ENCODE results near the gene SVEP1. TPM values are rescaled to one million over a fixed set of nuclear protein-coding genes. Genes with fewer than 3 reads are reported as not detected.

SVEP1 gene
- 13.3 and 14.6 TPM in 2 replicates for total RNA-seq
- polyA plus RNA-seq: 4.7 and 5.3 TPM in 2 replicates

DNA sequence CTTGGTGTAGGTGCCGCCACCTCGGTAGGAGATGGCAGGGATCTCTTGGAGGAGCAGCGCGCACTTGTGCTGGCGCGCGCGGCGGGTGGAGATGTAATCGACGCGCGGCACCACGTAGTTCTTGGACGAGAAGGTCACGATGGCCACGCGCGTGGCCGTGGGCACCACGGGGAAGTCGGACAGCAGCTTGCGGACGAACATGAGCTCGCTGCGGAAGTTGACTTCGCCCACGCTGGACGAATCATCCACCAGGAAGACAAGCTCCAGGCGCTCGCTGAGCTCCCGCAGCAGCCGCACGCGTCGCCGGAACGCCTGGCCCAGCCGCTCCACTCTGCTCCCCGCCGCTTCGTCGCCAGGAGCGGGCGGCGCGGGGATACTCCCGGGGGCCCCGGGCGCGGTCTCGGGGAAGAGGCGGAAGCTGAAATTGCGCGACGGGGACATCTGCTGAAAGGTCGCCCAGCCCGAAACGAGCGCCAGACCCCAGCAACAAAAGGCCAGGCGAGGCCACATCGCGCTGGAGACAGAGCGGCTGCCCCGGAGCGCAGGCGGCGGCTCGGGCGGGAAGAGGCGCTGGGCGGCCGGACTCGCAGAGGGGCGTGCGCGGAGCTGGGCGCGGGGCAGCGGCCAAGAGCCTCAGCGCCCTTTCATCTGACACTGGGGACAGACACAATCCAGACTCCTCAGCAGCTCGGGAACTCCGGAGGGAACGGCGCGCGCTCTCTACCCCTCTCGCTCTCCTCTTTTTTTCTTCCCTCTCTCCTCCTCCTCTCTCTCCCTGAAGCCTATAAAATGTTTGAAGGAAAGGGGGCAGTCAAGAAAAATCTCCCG, at the start of gene SVEP1:
Gene SVEP1 (minus strand): TSS at position 708 of the 828 bp plus-strand sequence. CDS start 198 bp downstream, at position 510.
- H4K20me1 ChIP-seq (ENCODE audit: insufficient read depth, poor library complexity, severe bottlenecking): no peaks in the 10 kb centered on the region
- under 1% methylated on average over 69 of the region's 89 CpGs for WGBS (ENCODE audit: low lambda C conversion rate, missing lambda C conversion rate)
- H2AFZ ChIP-seq: peak within 1 kb of the TSS; percentile 82

DNA sequence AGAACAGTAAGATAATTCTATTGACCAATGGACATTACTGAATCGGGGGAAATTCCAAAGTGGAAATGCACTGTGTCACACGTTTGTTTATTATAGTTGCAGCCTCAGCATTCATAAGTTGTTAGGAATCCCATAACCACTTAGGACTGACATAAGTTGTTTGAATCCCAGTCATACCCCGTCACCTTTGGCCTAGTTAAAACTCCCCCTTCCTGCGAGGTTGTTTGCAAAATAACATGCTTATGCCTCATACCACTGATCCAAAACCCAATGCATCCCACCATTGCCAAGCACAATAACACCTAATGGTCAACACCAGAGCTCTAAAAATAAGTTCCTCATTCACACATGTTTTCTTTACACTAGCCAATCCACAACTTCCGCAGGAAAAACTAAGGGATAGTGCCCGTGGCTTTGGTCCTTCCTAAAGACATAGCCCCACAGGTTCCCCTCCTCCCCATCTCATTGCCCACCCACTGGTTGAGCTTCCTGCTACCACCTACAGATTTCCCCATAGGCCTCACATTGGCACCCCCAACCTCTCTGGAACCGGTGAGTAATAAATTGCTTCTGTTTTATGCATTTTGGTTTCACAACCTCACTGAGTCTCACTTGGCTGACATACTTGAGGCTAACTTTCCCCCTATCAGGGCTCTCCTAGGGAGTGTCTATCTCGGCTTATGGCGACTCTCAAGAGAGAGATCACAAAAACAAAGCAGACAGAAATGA, 46.7 kb upstream of the SVEP1 start:
- no peak for DNase-seq (ENCODE audit: low spot score)
- Histone ChIP-seq H3K79me2 (no peaks in the 10 kb centered on the region), H3K9me3 (ENCODE audit: low read depth) (peaks cover 3% of the 10 kb centered on the region), H2AFZ (peak overlapping the region; percentile 11), H3K4me1 (ENCODE audit: insufficient read depth) (no peaks in the 10 kb centered on the region), H3K4me3 (no peak overlapping the region), H3K9me2 (replicated peaks; ENCODE audit: insufficient read depth) (no peaks in the 10 kb centered on the region), H3K27me3 (no peaks in the 10 kb centered on the region), H4K20me1 (ENCODE audit: insufficient read depth, poor library complexity, severe bottlenecking) (no peaks in the 10 kb centered on the region), H3K27ac (no peak overlapping the region), H3K36me3 (replicated peaks; ENCODE audit: insufficient read depth, low read depth) (no peaks in the 10 kb centered on the region), H3K4me2 (no peak overlapping the region)
- 70% methylated on average over 9 of the region's 9 CpGs for WGBS (ENCODE audit: low lambda C conversion rate, missing lambda C conversion rate)
- TF ChIP-seq EZH2phosphoT487 (IDR thresholded peaks at IDR 0.05; ENCODE audit: low read depth, severe bottlenecking, unreplicated experiment) (no peak), EZH2 (IDR thresholded peaks at IDR 0.05; ENCODE audit: borderline replicate concordance) (no peak)
- TF ChIP-seq, protein P1, sequence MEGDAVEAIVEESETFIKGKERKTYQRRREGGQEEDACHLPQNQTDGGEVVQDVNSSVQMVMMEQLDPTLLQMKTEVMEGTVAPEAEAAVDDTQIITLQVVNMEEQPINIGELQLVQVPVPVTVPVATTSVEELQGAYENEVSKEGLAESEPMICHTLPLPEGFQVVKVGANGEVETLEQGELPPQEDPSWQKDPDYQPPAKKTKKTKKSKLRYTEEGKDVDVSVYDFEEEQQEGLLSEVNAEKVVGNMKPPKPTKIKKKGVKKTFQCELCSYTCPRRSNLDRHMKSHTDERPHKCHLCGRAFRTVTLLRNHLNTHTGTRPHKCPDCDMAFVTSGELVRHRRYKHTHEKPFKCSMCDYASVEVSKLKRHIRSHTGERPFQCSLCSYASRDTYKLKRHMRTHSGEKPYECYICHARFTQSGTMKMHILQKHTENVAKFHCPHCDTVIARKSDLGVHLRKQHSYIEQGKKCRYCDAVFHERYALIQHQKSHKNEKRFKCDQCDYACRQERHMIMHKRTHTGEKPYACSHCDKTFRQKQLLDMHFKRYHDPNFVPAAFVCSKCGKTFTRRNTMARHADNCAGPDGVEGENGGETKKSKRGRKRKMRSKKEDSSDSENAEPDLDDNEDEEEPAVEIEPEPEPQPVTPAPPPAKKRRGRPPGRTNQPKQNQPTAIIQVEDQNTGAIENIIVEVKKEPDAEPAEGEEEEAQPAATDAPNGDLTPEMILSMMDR (IDR thresholded peaks at IDR 0.05; ENCODE audit: poor library complexity): no peak

More for the DNA sequence above, at the start of gene SVEP1:
- Histone ChIP-seq H3K4me3 (peak within 1 kb of the TSS; percentile 79), H3K4me1 (ENCODE audit: insufficient read depth) (no peaks in the 10 kb centered on the region), H3K4me2 (peak within 1 kb of the TSS; percentile 95), H3K36me3 (replicated peaks; ENCODE audit: insufficient read depth, low read depth) (no peaks in the 10 kb centered on the region), H3K27ac (peak within 1 kb of the TSS; percentile 67), H3K79me2 (peaks cover 5% of the 10 kb centered on the region), H3K9me2 (replicated peaks; ENCODE audit: insufficient read depth) (no peaks in the 10 kb centered on the region), H3K9me3 (ENCODE audit: low read depth) (no peaks in the 10 kb centered on the region), H3K27me3 (peaks cover 34% of the 10 kb centered on the region)
- TF ChIP-seq EZH2 (IDR thresholded peaks at IDR 0.05; ENCODE audit: borderline replicate concordance) (peak; percentile 66), EZH2phosphoT487 (IDR thresholded peaks at IDR 0.05; ENCODE audit: low read depth, severe bottlenecking, unreplicated experiment) (no peak)
- DNase-seq (ENCODE audit: low spot score): peak; percentile 58

DNA sequence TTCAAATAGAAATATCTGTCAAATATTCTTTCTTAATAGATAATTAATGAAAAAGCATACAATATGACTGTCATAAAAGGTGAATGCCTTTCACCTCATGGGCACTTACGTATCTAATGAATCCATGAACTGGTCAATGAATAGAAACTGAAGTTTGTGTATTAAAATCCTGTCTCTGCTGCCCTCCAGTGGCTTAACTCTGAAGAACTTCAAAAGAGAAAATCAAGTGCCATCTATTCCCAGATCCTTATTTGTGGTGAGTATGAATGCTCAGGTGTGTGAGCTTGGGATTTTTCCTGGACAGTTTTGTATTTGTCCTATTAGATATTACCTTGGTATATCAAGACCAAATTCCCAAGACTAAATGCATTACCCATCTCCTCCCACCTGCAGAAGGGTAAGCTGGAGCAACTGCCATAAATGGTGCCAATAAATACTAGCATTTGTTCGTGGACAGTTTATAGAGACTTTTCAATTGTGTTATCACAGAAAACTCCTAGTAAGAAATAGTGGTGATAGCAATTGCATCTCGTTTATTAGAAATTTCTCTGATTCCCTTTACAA, 44.0 kb upstream of the SVEP1 start:
- peak; percentile 75 for DNase-seq (ENCODE audit: low spot score)
- H3K4me3 ChIP-seq: no peak overlapping the region
- H3K27me3 ChIP-seq: no peaks in the 10 kb centered on the region
- H3K79me2 ChIP-seq: no peaks in the 10 kb centered on the region
- WGBS (ENCODE audit: low lambda C conversion rate, missing lambda C conversion rate): 31% methylated on average over 3 of the region's 3 CpGs
- H4K20me1 ChIP-seq (ENCODE audit: insufficient read depth, poor library complexity, severe bottlenecking): no peaks in the 10 kb centered on the region
- H3K9me3 ChIP-seq (ENCODE audit: low read depth): no peaks in the 10 kb centered on the region
- no peak overlapping the region for H3K4me2 ChIP-seq
- no peaks in the 10 kb centered on the region for H3K9me2 ChIP-seq (replicated peaks; ENCODE audit: insufficient read depth)
- H3K36me3 ChIP-seq (replicated peaks; ENCODE audit: insufficient read depth, low read depth): no peaks in the 10 kb centered on the region
- H2AFZ ChIP-seq: no peak overlapping the region
- H3K4me1 ChIP-seq (ENCODE audit: insufficient read depth): no peaks in the 10 kb centered on the region
- no peak overlapping the region for H3K27ac ChIP-seq
- TF ChIP-seq EZH2phosphoT487 (IDR thresholded peaks at IDR 0.05; ENCODE audit: low read depth, severe bottlenecking, unreplicated experiment) (no peak), EZH2 (IDR thresholded peaks at IDR 0.05; ENCODE audit: borderline replicate concordance) (no peak)
- TF ChIP-seq, protein P1 (IDR thresholded peaks at IDR 0.05; ENCODE audit: poor library complexity): peak; percentile 84

Measured in hepatocyte (in vitro differentiated cells).